NCI-H1048 (cell line): Measurements from ENCODE around the gene BUB1.
"Not testable (repeated sequence)": the region's sequence is repeated elsewhere in the genome, so short reads cannot be mapped to it uniquely, and the experiment has no call there.

Experiments
- DNase-seq: peaks from one replicate; lab custom pipeline; 2025; lab: John Stamatoyannopoulos, UW

BUB1 gene

DNA sequence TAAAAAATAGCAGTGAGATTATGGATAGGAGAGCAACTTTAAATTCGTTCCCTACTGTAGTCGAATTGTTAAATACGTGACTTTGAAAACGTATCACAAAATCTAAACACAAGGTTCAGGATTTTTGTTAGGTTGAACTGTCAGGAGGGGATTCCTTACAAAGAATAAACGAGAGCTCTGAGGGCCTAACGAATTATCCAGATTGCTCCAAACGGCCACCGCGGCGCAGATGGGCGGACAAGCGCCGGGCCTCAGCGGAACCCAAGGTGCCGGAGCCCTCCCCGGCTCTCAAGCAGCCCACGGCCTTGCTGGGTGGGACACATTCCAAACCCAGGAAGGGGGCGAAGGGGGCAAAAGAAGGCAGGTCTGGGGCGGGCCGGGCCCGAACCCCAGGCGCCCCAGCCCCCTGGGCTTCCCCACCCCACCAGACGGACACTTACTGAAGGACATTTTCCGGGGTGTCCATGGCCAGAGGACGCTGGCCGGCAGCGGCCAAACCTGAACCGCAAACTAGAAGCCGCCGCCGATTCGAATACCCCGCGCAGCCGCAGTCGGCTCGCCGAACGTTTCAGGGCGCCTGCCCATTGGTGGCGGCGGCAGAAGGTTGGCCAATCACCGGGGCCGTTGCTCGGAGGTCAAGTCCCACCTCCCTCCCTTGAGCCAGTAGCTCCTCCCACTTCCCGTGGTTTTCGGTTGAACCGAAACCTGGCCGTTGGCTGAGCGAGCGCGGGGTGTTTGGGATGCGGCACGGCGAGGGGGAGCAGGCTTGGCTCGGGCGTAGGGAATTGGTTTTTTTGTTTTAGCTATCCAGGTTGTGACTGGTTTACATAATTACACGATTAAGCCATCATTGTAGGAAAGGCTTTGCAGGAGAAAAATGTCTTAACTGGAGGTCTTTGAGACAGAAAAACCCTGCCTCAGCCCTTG, at the start of gene BUB1:
TSS of gene BUB1 (minus strand) at position 534 of the 927 bp plus-strand sequence. CDS start at position 466, 68 bp downstream.
- peak; percentile 89 for DNase-seq

DNA sequence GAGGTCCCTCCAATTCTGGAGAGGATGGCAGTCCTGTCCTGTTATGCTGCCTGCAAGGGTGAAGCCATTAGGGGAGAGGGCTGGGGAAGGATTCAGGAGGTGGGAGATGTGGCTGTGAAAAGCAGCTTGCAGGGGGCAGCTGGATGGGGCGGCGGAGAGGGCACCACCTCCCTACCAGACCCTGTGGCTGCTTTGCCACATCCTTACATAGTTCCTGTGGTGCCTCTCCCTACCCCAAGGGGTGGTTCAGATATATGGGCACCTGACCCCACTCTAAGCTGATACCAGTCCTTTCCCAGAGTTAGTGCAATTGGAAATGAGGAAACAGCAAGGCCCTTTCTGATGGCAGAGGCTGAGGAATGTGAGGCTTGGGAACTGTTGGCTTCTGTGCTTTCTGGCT, 48.4 kb upstream of the BUB1 start:
- DNase-seq = no peak

DNA sequence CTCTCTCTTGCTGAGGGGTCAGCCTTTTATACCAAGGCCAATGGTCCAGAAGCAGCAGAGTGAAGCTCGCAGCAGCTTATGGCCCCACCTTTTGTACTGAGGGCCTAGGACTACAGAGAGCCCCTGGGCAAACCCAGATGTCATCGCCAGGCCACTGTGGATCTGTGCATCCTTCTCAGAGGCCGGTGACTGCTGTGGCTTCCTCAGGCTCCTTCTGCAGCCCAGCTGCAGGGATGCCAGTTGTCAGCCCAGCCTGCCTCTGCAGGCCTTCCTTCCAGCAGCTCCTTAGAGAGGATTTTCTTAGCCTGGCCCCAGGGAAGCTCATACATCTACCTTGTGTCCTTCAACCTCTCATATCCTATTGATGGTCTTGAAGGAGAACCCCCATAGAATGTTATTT, 48.0 kb upstream of the BUB1 start:
- DNase-seq = no peak

DNA sequence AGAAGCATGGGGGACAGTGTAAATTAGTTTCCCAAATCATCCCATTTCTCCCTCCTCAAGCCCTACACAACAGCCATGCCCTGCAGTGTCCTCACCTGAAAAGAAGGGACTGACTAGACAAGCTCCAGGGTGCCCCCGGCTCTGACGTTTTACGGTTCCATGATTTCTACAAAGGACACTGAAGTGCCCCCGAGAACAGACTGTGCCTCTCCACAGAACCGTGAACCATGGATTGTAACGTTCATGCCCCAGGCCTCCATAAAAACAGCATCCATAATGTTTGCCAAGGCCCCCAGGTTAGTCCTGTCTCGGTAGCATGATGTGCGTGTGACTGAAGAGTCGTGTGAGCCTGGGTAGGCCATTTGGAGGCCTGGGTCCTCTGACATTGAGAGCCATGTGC, 47.5 kb upstream of the BUB1 start:
- DNase-seq = no peak

DNA sequence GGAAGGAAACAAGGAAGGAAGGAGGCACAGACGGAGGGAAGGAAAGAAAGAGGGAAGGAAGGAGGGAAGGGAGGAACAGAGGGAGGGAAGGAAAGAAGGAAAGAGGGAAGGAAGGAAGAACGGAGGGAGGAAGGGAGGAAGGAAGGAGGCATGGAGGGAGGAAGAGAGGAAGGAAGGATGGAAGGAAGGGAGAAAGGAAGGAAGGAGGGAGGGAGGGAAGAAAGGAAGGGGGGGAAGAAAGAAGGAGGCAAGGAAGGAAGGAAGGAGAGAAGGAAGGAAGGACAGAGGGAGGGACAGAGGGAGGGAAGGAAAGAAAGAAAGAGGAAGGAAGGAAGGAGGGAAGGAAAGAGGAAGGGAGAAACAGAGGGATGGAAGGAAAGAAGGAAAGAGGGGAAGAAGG, 47.0 kb upstream of the BUB1 start:
- DNase-seq = no peak

DNA sequence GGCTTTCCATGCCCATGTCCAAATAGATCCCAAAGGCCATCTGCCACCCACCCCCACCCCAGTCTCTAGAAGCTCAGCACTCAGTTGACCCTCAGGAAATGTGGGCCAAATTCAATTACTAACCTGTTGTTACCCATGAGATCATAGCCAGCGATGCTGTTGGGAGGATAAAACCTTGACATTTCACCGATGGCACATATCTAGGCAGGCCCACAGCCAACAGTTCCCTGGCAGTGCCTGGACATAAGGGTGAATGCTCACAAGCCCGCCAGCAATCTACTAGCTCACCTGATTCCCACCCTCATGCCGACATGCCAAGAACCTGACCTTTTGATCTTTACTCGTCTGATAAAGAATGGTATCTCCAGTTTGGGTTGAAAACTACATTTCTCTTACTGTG, 42.7 kb upstream of the BUB1 start:
- no peak for DNase-seq

DNA sequence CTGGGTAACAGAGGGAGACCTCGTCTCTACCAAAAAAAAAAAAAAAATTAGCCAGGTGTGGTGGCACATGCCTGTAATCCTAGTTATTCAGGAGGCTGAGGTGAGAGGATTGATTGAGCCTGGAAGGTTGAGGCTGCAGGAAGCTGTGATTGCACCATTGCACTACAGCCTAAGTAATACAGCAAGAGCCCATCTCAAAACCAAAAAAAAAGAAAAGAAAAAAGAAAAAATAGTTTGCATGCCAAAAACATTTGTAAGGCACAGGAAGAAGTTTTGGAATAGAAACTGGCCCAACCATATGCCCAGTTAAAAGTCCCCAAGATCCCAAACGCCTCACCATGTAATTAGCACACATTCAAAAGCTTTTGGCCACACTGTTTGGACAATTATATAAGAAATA, 41.1 kb upstream of the BUB1 start:
- DNase-seq = no peak

DNA sequence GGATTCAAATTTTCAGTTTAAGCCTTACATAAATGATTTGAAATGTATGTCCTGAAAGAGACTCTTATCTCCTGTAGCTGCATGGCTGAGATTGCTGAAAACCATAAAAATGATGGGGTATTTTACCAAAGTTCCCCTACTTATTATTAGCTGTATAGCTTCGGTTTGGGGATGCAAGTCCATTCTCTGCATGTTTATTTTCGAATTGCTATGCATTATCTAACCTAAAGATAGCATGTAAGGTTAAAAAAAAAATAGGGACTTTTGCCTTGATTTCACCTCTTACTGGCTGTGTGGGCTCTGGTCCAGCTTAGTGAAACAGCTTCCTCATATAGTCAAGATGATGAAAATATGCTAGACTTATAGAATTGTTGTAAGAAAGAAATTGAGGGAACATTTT, 40.5 kb upstream of the BUB1 start:
- no peak for DNase-seq

DNA sequence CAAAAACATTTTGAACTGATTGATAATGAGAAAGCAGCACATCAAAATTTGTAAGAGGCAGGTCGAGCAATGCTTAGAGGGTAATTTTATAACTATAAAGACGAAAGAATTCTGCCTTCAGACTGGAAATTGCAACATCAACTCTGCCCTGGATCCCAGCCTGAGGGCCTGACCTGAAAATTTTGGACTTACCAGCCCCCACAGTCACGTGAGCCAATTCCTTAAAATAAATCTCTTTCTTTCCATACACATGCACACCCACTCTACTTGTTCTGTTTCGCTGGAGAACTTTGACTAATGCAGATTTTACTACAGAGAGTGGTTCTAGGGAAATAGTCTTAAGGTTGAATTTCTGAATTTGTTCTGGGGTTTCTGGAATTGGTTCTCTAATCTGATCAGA, 39.9 kb upstream of the BUB1 start:
- DNase-seq = no peak

DNA sequence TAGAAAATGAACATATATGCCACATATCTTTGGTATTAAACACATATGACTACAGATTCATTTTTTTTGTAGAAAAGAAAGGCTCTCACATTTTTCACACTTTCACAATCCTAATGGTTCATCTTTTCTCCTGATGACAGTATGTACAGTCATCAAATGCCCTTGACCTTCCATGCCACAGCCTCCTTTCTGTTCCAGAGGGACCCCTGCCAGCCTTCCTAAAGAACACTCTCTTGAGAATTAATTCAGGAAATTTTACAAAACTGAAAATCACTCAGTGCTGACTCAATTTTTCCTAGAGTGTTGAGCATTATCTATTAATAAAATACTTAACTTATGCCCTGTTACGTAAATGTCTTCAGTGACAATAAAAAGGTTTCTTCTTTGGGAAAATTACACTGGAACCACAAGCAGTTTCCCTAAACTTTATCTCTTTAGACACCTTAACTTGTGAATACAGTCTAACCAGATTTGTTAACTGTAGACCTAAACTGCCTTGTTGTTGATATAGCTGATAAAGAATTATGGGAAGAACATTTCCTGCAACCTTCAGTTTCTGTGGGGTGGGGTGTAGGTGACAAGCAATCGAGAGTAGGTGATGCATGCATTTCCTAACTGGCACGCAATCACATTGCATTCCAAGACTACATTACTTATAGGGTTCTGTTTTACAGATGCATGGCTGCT, 39.2 kb upstream of the BUB1 start:
- no peak for DNase-seq

DNA sequence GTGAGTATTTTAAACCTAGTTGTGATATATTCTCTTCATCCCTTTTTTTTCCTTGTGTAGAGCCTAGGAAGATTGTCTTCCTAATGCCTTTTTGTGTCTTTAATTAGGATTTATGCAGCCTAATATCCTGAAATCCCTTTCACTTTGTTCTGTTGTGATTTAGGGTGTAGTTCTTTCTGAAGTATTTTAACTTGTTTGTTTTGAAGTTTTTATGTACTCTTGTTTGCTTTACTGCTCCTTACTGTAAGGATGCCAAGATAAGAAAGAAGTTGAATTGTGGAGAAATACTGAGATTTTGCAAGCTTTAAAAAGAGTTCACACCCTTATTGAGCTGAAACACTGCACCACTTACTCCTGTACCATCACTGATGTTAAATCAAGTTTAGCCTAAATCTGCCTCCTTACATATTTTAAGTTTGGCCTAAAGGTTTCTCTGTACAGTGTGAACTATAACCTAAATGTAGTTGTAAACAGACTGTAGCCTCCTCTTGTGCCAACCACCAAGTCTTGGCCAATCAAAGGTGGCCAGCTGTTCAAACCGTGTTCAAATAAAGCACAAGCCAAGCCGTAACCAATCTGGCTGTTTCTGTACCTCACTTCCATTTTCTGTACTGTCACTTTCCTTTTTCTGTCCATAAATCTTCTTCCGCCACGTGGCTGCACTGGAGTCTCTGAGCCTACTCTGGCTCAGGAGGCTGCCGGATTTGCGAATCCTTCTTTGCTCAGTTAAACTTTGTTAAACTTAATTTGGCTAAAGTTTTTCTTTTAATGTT, 36.8 kb upstream of the BUB1 start:
- DNase-seq = no peak

DNA sequence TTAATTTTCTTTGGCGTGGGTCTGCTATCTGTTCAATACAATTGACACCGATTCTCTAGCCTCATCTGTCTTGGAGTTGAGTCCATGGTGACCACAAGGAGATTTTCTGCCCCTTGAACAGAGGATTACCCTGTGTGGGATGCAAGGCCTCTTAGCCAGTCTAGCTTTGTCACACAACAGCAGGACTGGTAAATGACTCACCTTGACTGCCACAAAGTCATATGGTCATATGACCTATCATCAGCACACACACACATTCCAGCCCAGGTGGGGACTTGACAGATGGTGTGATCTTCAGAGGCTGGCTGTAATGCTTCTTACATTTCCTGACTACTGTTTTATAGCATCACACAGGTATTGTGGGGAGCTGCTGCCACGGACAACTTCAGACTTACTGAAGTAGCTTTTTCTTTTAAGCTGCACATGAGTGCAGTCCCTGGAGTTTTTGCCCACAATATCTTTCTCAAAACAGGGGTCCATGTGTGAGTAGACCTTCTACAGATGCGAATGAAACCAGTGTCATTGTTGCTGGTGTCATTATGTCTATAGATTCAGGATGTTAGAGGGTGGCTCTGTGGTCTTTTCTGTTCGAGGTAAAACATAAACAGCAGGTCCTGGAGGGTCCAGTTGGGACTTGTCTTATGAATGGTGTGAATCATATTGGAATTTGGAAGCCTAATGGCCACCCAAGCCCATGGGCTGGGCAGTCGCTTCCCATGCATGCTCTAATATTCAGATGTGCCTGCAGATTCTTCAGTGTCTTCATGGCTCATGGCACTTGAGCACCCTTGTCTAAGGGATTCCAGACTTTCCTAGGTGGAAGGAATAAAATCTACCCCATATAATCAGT, 35.9 kb upstream of the BUB1 start:
- DNase-seq = no peak

DNA sequence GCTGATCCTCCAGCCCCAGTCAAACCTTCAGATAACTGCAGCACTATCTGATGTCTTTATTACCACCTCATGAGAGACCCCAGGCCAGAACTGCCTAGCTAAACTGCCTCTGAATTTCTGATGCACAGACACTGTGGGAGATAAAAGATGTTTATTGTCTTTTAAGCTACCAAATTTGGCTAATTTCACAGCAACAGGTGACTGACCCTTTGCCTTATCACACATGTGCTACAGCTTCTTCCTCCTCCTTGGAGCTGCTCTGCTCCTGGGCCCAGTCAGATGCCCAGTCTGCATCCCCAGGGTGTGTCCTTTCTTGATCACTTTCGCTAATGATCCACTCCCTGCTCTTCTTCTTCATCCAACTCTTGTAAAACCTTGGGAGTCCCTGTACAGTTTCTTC, 34.9 kb upstream of the BUB1 start:
- no peak for DNase-seq

DNA sequence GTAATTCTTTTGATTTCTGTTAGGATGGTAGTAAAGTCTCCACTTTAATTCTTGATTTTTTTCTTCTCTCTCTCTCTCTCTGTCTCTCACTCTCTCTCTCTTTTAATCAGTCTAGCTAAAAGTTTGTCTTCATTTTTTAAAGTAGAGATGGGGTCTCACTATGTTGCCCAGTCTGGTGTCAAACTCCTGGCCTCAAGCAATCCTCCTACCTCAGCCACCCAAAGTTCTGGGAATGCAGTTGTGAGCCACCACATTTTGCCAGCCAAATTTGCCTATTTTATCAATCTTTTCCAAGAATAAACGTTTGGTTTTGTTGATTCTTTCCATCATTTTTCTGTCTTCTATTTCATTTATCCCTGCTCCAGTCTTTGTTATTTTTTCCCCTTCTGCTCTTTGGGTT, 30.6 kb upstream of the BUB1 start:
- DNase-seq = no peak

DNA sequence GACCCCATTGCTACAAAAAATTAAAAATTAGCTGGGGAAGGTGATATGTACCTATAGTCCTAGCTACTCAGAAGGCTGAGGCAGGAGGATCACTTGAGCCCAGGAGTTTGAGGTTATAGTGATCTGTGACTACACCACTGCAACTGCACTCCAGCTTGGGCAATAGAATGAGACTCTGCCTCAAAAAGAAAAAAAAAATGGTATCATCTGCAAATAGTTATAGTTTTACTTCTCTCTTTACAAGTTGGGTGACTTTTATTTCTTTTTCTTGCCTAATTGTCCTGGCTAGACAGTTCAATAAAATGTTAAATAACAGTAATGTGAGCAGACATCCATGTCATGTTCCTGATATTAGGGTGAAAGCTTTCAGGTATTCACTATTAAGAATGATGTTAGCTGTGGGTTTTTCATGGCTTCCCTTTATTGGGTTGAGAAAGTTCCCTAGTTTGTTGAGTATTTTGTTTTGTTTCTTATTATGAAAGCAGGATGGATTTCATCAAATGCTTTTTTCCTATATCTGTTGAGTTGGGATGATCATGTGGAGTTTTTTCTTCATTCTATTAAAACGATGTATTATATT, 29.6 kb upstream of the BUB1 start:
- DNase-seq = no peak

DNA sequence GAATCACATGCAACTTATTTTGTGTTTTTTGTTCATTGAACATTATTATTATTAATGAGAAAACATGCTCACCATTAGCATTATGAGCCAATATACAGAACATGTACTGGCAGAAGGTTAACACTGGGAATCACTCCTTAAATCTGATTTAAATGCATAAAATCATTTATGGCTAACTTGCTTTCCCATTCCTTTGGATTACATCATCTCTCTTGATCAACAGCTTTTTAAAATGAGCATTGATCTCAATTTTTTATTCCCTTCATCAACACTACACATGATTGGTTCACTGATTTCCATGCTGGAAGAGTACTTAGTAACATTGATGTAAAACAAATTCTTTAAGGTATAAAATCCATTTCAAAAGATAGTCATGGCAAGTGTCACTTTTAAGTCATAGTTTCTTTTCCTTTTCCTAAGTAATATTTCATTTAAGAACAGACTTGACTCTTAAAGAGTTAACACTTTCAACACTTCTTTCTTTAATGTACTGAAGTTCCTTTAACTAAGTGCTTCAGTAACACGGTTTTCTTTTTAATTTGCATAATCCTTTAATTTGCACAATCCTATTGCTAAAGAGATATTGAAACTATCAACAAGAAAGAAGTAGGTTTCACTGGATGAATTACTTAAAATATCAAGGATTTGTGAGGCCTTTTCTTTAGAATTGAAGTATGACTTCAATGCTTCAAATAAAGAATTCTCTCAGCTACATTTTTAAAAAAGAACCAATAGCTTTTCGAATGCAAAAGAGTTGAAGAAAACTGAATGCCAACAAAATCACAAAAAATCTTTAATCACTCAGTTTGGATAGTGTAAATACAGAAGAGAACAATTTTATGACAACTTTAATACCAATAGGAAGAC, 24.9 kb upstream of the BUB1 start:
- no peak for DNase-seq

DNA sequence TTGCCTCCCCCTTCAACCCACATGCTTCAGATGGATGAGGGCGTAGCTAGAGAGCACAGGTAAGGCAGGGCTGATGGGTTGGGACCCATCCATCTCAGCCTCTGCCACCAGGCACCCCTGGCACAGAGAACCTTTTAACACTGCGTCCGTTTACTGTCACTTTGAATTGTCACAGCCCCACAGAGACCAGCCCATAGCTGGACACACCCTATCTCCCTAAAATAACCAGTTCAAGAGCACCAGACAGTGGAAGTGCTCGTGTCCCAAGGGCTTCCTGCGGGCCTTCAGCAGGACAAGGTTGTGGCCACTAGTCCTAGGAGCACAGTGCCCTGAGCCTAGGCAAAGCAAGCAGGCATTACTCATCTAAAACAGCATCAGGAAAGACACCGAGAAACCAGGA, 20.4 kb upstream of the BUB1 start:
- not testable (repeated sequence) for DNase-seq

DNA sequence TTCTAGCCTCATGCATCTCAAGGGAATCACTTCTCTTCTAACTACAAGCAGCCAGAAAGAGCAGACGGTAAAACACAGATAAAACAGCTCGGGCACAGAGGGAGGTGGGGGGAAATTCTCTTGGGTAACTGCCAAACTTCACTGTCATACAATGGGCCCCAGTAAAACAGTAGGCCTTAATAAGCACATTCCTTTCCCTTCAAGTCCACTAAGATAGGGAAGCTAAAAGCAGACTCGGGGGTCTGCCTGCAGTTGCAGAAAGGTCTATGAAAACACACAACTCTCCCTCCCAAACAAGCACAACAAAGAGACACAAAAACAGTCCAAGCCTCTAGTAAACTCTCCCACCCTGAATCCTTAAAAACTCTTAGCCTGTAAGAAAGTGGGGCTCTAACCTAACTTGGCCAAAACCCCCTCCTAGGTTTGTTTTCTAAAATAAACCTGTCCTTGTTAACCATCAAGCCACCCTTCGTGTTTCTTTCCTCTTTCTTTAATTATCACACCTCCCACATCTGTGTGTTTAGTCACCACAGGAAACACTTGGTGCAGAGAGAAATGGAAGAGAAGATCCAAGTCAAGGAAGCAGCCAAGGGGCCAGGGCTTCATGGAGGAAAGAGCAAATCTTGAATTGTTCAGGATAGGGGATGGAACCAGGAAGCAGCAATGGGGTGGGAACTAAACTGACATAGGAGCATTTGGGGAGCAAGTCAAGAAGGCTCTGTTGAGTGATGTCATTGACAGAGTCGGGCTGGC, 17.5 kb upstream of the BUB1 start:
- DNase-seq = not testable (repeated sequence)

DNA sequence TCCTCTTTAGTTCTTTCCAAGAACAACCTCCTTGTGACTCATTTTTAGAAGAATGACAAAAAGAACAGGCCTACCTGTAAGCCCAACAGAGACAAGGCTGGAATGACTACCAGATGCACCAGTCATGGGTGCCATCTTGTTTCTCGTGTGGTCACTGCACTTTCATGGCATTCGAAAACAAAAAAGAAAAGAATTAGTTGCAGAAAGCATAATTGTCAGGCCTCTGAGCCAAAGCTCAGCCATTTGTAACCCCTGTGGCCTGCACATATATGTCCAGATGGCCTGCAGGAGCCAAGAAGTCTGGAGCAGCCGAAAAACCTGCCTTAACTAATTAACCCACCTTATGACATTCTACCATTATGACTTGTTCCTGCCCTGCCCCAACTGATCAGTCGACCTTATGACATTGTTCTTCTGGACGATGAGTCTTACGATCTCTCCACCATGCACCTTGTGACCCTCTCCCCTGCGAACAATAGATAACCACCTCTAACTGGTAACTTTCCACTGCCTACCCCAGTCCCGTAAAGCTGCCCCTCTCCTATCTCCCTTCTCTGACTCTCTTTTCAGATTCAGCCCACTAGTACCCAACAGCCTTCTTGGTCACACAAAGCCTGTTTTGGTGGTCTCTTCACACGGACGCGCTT, 13.9 kb upstream of the BUB1 start:
- no peak for DNase-seq
